Keratinocyte (primary cell): ENCODE data around the gene ZFP36. TPM values are rescaled to one million over a fixed set of nuclear protein-coding genes. Genes with fewer than 3 reads are reported as not detected.

Source experiments
- DNase-seq: peaks from one replicate; pipeline ENCODE4 v3.0.0-alpha.2; 2011; ENCODE audit warnings: low read depth, missing footprints, low spot score
- FAIRE-seq: peaks from 2 replicates; lab custom pipeline; 2011; peaks lifted over from hg19 to GRCh38; lab: Jason Lieb, UNC
- H2AFZ ChIP-seq: 2 replicates; pipeline ENCODE4 v1.6.0; 2012; ENCODE audit warnings: low read length, control low read depth, inconsistent platforms; ENCODE audit not compliant: control insufficient read depth
- H3K27ac ChIP-seq: 2 replicates; pipeline ENCODE4 v1.5.1; 2011; ENCODE audit warnings: low read length; ENCODE audit not compliant: control insufficient read depth, insufficient read depth
- H3K27me3 ChIP-seq: 3 replicates; pipeline ENCODE4 v1.6.0; 2011; ENCODE audit warnings: low read length; ENCODE audit not compliant: control insufficient read depth, insufficient read depth; ENCODE audit errors: extremely low read depth
- H3K36me3 ChIP-seq, 2 experiments: 2 replicates in 1 of 2; 3 replicates in 1 of 2; pipeline ENCODE4 v1.5.1; 2011; ENCODE audit warnings: low read length in 2 of 2, mild to moderate bottlenecking in 1 of 2; ENCODE audit not compliant: control insufficient read depth in 2 of 2, insufficient read depth in 2 of 2; ENCODE audit errors: extremely low read depth in 1 of 2
- H3K4me1 ChIP-seq: 3 replicates; pipeline ENCODE4 v1.5.1; 2011; ENCODE audit warnings: low read length; ENCODE audit not compliant: control insufficient read depth, insufficient read depth; ENCODE audit errors: extremely low read depth
- H3K4me2 ChIP-seq: 3 replicates; pipeline ENCODE4 v1.6.0; 2011; ENCODE audit warnings: low read depth, low read length; ENCODE audit not compliant: control insufficient read depth, insufficient read depth; ENCODE audit errors: extremely low read depth
- H3K4me3 ChIP-seq, 3 experiments: fragments of 200-600 bp in 1 of 3; sonication (generic) in 1 of 3; 2 replicates in 2 of 3; 3 replicates in 1 of 3; pipeline ENCODE4 v1.5.1; 2011 to 2016; ENCODE audit warnings: low read length in 3 of 3, mild to moderate bottlenecking in 3 of 3, control low read depth in 2 of 3, inconsistent platforms in 1 of 3, low read depth in 1 of 3, mixed read lengths in 1 of 3, mixed run types in 1 of 3, moderate library complexity in 1 of 3; ENCODE audit not compliant: control insufficient read depth in 2 of 3, insufficient read depth in 2 of 3; ENCODE audit errors: extremely low read depth in 1 of 3
- H3K79me2 ChIP-seq: 2 replicates; pipeline ENCODE4 v1.6.0; 2012; ENCODE audit warnings: low read length; ENCODE audit not compliant: control insufficient read depth, insufficient read depth
- H3K9ac ChIP-seq: 3 replicates; pipeline ENCODE4 v1.6.0; 2011; ENCODE audit warnings: low read length; ENCODE audit not compliant: control insufficient read depth, insufficient read depth; ENCODE audit errors: extremely low read depth
- H3K9me1 ChIP-seq: 3 replicates; pipeline ENCODE4 v1.6.0; 2011; ENCODE audit warnings: low read length; ENCODE audit not compliant: control insufficient read depth, insufficient read depth; ENCODE audit errors: extremely low read depth
- H3K9me3 ChIP-seq: 2 replicates; pipeline ENCODE4 v1.5.1; 2012; ENCODE audit warnings: low read depth, low read length; ENCODE audit not compliant: control insufficient read depth
- H4K20me1 ChIP-seq: 3 replicates; pipeline ENCODE4 v1.6.0; 2011; ENCODE audit warnings: low read length; ENCODE audit not compliant: control insufficient read depth, insufficient read depth; ENCODE audit errors: extremely low read depth
- EZH2 ChIP-seq: IDR thresholded peaks from one replicate; pipeline ENCODE4 v1.6.1; 2012; ENCODE audit warnings: inconsistent platforms, mild to moderate bottlenecking, low read length, moderate library complexity
- dilution Hi-C: fragments of 300-500 bp; cut with MboI; formaldehyde crosslinking; loops from one replicate; pipeline ENCODE4 v1.7.0; 2020; ENCODE audit warnings: low sequenced_read_pairs; ENCODE audit not compliant: extremely low pct_ligation_motif_present
- polyA plus RNA-seq, 5 experiments: library from polyadenylated mRNA; depleted of rRNA in 3 of 5; stranded (reverse) in 3 of 5; stranded (forward) in 1 of 5; unstranded in 1 of 5; fragments of >200 nt; gene quantifications; 1 replicate in 1 of 5; 2 replicates in 3 of 5; 3 replicates in 1 of 5; pipeline versions ENCODE4 v1.2.1 to v1.2.3, GENCODE V29; 2011 to 2012; ENCODE audit warnings: missing spikeins in 2 of 5, low read depth in 1 of 5, low replicate concordance in 1 of 5
- TF ChIP-seq, protein P1 (sequence below), 3 experiments: IDR thresholded peaks in 1 of 3; conservative IDR thresholded peaks in 1 of 3; optimal IDR thresholded peaks in 1 of 3; 2 replicates in 2 of 3; 3 replicates in 1 of 3; pipeline versions ENCODE3 to v1.5.1; 2011; ENCODE audit warnings: low read length in 3 of 3, mild to moderate bottlenecking in 3 of 3, moderate library complexity in 2 of 3, control low read depth in 1 of 3, inconsistent platforms in 1 of 3; ENCODE audit not compliant: insufficient read depth in 2 of 3; ENCODE audit errors: extremely low read depth in 1 of 3

Gene ZFP36
- polyA plus RNA-seq, 1 donor (not counting 4 experiments of a cell fraction or from before 2014, with no cell fraction given): 12.8 TPM

DNA sequence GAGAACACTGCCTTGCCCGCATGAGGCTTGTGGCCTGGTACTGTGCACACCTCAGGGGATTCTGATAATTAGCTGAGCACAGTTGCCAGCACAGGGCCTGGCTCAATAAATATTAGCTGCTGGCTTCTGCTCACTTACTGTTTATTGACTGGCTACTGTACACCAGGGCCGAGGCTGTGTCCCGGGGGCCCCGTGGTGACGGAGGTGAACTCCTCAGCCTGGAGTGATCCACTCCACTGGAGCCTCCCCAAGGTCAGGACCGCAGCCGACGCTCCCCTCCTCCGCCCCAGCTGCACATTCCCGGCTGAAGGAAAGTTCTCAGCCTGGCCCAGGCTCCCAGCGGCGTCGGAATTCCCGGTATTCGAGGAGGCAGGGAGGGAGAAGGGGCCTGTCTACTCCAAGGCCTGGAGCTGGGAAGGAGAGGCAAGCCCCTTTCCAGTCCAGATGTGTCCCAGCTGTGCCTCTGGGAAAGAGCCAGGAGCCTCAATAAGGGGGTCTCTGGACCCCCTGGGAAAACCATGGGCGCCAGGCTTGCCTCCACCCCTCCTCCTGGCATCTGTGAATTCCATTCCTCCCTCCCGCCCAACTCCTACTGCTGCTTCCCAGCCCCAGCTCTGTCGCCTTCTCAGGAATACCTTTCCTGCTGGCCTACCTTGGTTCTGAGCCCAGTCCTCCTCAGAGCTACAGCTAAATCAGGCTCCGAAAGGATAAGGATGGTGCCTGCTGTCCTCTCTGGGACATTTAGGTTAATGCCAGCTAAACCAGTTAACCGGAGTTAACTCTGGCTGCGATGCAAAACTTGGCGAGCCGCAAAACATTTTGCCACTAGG is 21.9 kb downstream of the ZFP36 start:
- DNase-seq (no peak), FAIRE-seq (no peak)
- Histone ChIP-seq H3K9me1 (peaks cover 3% of the 10 kb centered on the region), H3K4me2 (no peak overlapping the region), H3K36me3 (peaks cover 10 to 15% of the 10 kb centered on the region in 2 experiments), H3K79me2 (peaks cover 6% of the 10 kb centered on the region), H3K27me3 (no peaks in the 10 kb centered on the region), H3K9ac (no peak overlapping the region), H4K20me1 (peaks cover 5% of the 10 kb centered on the region), H3K4me1 (peaks cover 4% of the 10 kb centered on the region), H3K9me3 (no peaks in the 10 kb centered on the region), H2AFZ (no peak overlapping the region), H3K4me3 (no peak overlapping the region), H3K27ac (no peak overlapping the region)
- dilution Hi-C loops: no loop called here
- TF ChIP-seq, protein P1, sequence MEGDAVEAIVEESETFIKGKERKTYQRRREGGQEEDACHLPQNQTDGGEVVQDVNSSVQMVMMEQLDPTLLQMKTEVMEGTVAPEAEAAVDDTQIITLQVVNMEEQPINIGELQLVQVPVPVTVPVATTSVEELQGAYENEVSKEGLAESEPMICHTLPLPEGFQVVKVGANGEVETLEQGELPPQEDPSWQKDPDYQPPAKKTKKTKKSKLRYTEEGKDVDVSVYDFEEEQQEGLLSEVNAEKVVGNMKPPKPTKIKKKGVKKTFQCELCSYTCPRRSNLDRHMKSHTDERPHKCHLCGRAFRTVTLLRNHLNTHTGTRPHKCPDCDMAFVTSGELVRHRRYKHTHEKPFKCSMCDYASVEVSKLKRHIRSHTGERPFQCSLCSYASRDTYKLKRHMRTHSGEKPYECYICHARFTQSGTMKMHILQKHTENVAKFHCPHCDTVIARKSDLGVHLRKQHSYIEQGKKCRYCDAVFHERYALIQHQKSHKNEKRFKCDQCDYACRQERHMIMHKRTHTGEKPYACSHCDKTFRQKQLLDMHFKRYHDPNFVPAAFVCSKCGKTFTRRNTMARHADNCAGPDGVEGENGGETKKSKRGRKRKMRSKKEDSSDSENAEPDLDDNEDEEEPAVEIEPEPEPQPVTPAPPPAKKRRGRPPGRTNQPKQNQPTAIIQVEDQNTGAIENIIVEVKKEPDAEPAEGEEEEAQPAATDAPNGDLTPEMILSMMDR (optimal IDR thresholded peaks at IDR 0.05 in 1 of 3, IDR thresholded peaks at IDR 0.05 in 1 of 3, conservative IDR thresholded peaks at IDR 0.05 in 1 of 3; ENCODE audit: extremely low read depth in 1 of 3, insufficient read depth in 2 of 3, low read length in 3 of 3): no peak
- TF ChIP-seq EZH2: no peak

- H3K27ac ChIP-seq: peak overlapping the region; percentile 31
Measured at GRCh38 chr19:39430675-39431593, 24.3 kb downstream of the ZFP36 start.

More at GRCh38 chr19:39430675-39431593, 24.3 kb downstream of the ZFP36 start:
- TF ChIP-seq, protein P1 (optimal IDR thresholded peaks at IDR 0.05 in 1 of 3, IDR thresholded peaks at IDR 0.05 in 1 of 3, conservative IDR thresholded peaks at IDR 0.05 in 1 of 3; ENCODE audit: extremely low read depth in 1 of 3, insufficient read depth in 2 of 3, low read length in 3 of 3): no peak
- no peak for TF ChIP-seq EZH2
- no peak for FAIRE-seq
- H4K20me1 ChIP-seq: peaks cover 15% of the 10 kb centered on the region
- dilution Hi-C loops: no loop called here
- no peak overlapping the region for H3K4me3 ChIP-seq
- no peak overlapping the region for H3K4me2 ChIP-seq
- H3K36me3 ChIP-seq: peaks cover 15 to 29% of the 10 kb centered on the region in 2 experiments
- no peak overlapping the region for H2AFZ ChIP-seq
- no peaks in the 10 kb centered on the region for H3K9me3 ChIP-seq
- H3K27me3 ChIP-seq: no peaks in the 10 kb centered on the region
- peaks cover 17% of the 10 kb centered on the region for H3K4me1 ChIP-seq
- H3K79me2 ChIP-seq: peaks cover 28% of the 10 kb centered on the region
- no peak overlapping the region for H3K9ac ChIP-seq
- no peak for DNase-seq
- H3K9me1 ChIP-seq: peaks cover 9% of the 10 kb centered on the region
